ENCODE results near the gene KIF26B. TPM values are rescaled to one million over a fixed set of nuclear protein-coding genes. Genes with fewer than 3 reads are reported as not detected.

Gene KIF26B
- total and polyA plus RNA-seq, 8 donors: 0.27 to 4.5 (median 0.63) TPM

DNA sequence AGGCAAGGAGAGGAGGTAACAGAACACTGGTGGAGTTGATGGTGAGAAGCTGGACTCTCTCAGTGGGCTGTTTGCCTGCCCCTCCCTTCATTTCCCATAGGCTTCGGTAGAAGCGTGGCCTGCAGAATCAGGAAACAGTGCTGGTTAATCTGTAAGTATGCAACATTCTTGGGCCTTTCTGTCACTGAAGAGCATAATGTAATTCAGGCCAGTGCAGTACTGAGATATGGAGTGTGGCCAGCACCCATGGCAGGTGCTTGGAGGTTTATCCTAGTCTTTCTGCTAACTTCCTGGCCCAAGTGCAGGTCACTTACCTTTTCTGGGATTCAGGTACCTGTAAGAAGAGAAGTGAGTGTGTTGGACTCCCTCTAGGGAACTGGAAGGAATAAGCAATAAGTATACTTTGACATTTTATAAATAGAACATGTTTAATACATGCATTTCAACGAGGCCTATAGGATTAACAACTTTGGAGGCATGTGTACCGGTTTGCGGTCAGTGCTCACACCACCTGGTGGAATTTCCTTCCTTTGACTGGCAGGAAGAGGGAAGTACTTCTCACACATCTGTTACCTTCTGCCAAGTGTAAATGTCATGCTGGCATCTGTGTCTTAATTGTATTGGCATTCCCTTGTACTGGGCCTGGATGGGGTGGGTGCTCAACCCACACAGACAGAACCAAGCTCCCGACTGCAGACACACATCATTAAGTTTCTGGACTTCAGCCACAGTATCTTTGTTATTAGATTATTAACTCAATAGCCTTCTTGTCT lies 105.5 kb downstream of the KIF26B start:
- 50 to 53% methylated on average over 6 of the region's 6 CpGs for WGBS, 2 donors
- no peaks in the 10 kb centered on the region for H3K9me3 ChIP-seq
- H3K27ac ChIP-seq: peak overlapping the region in 3 of 4 donors; percentile 17 to 75 (median 50)
- no peak overlapping the region for H3K4me3 ChIP-seq
- peaks cover 0 to 13% (median 0%) of the 10 kb centered on the region in 4 donors for H3K27me3 ChIP-seq
- intact Hi-C loops (cut with DNase I): no loop called here
- FAIRE-seq (no peak), DNase-seq (peak in 3 of 6 donors; percentile 12 to 33 (median 22)), ATAC-seq (peak; percentile 38 to 51 (median 46))
- H3K36me3 ChIP-seq: no peaks in the 10 kb centered on the region
- peaks cover 0 to 16% (median 12%) of the 10 kb centered on the region in 3 donors for H3K4me1 ChIP-seq
- TF ChIP-seq, protein P1, sequence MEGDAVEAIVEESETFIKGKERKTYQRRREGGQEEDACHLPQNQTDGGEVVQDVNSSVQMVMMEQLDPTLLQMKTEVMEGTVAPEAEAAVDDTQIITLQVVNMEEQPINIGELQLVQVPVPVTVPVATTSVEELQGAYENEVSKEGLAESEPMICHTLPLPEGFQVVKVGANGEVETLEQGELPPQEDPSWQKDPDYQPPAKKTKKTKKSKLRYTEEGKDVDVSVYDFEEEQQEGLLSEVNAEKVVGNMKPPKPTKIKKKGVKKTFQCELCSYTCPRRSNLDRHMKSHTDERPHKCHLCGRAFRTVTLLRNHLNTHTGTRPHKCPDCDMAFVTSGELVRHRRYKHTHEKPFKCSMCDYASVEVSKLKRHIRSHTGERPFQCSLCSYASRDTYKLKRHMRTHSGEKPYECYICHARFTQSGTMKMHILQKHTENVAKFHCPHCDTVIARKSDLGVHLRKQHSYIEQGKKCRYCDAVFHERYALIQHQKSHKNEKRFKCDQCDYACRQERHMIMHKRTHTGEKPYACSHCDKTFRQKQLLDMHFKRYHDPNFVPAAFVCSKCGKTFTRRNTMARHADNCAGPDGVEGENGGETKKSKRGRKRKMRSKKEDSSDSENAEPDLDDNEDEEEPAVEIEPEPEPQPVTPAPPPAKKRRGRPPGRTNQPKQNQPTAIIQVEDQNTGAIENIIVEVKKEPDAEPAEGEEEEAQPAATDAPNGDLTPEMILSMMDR (IDR thresholded peaks at IDR 0.05): no peak

DNA sequence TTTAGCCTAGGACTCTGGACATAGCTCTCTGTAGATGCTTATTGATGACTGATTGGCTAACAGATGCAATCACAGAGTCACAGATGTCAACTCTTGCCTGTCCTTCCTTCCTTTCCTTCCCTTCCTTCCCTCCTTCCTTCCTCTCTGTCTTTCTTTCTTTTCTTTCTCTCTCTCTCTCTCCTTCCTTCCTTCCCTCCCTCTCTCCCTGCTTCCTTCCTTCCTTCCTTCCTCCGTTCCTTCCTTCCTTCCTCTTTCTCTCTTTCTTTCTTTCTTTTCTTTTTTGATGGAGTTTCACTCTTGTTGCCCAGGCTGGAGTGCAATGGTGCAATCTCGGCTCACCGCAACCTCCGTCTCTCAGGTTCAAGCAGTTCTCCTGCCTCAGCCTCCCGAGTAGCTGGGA lies 106.1 kb downstream of the KIF26B start:
- Histone ChIP-seq H3K27ac (no peak overlapping the region), H3K9me3 (no peaks in the 10 kb centered on the region), H3K36me3 (no peaks in the 10 kb centered on the region), H3K4me1 (peaks cover 0 to 16% (median 12%) of the 10 kb centered on the region in 3 donors), H3K4me3 (no peak overlapping the region), H3K27me3 (peaks cover 0 to 7% (median 0%) of the 10 kb centered on the region in 4 donors)
- TF ChIP-seq, protein P1 (IDR thresholded peaks at IDR 0.05): no peak
- no peak for DNase-seq
- no peak for FAIRE-seq
- 89 to 90% methylated on average over 5 of the region's 5 CpGs for WGBS, 2 donors
- no peak for ATAC-seq
- intact Hi-C loops (cut with DNase I): no loop called here

DNA sequence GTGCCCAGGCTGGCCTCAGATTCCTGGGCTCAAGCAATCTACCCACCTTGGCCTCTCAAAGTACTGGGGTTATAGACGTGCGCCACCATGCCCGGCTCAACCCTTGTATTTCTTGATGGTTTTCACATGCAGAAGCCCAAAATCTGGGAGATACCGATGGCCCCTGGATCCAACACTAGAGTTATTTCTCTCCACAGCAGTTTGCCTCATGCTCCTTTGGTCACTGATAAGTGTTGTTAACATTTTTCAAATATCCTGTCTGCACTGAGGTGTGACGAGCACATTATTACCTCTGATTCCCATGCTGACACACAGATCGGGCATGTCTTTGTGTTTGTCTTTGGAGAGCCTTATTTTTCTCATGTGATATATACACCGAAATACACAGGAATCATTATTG lies 107.0 kb downstream of the KIF26B start:
- DNase-seq (no peak), FAIRE-seq (no peak), ATAC-seq (no peak)
- 80 to 92% methylated on average over 7 of the region's 7 CpGs for WGBS, 2 donors
- TF ChIP-seq, protein P1 (IDR thresholded peaks at IDR 0.05): no peak
- H3K27me3 ChIP-seq: peaks cover 0 to 4% (median 0%) of the 10 kb centered on the region in 4 donors
- peaks cover 0 to 16% (median 12%) of the 10 kb centered on the region in 3 donors for H3K4me1 ChIP-seq
- H3K27ac ChIP-seq: no peak overlapping the region
- no peak overlapping the region for H3K4me3 ChIP-seq
- H3K9me3 ChIP-seq: no peaks in the 10 kb centered on the region
- no peaks in the 10 kb centered on the region for H3K36me3 ChIP-seq
- intact Hi-C loops (cut with DNase I): no loop called here

DNA sequence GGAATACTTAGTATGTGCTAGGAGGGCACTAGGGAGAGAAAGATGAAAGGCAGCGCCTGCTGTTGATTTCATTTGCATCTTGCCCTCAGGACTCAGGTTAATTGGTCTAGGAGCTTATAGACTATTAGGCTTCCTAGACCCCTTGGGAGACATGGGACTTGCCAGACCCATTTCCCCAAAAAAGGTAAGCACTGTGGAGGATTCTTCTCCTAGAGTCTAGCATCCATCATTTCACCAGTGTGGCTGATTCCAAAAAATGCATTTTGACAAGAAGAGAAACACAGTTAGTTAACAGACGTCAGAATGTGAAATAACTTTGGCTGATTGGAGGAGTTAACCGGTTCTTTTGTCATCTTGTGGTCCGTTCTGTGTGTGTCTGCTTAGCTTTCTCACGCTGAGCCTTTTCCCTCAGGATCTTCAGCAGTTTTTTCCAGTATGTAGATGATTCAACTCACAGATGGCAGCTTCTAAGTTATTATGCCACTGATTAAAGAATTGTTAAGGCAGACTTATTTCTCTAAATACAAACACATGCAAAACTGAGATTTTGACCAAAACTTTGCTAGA lies 108.8 kb downstream of the KIF26B start:
- Histone ChIP-seq H3K27me3 (peaks cover 0 to 4% (median 0%) of the 10 kb centered on the region in 4 donors), H3K9me3 (no peaks in the 10 kb centered on the region), H3K36me3 (no peaks in the 10 kb centered on the region), H3K4me1 (peaks cover 0 to 6% (median 4%) of the 10 kb centered on the region in 3 donors), H3K4me3 (no peak overlapping the region), H3K27ac (no peak overlapping the region)
- DNase-seq (no peak), FAIRE-seq (no peak), ATAC-seq (no peak)
- WGBS, 2 donors: 65 to 83% methylated on average over 5 of the region's 5 CpGs
- intact Hi-C loops (cut with DNase I): no loop called here
- TF ChIP-seq, protein P1 (IDR thresholded peaks at IDR 0.05): no peak

DNA sequence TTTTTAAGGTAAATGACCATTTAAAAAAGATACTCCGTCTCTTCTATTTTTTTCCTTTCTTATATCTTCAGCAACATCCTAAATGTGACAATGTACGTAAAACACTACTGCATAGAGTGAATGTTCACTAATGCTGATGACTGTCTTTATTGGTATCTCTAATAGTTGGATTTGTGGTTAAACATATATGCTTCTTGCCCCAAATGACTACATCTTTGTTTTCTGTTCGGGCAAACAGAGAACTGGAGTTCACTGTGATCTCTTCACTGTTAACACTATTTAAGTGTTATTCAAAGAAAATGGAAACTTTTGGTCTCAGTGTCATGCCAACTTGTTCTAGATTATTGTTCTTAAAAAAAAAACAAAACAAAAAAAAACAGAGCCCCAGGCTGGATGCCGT lies 109.4 kb downstream of the KIF26B start:
- intact Hi-C loops (cut with DNase I): no loop called here
- Histone ChIP-seq H3K9me3 (no peaks in the 10 kb centered on the region), H3K36me3 (no peaks in the 10 kb centered on the region), H3K4me1 (no peaks in the 10 kb centered on the region), H3K27ac (no peak overlapping the region), H3K27me3 (peaks cover 0 to 4% (median 0%) of the 10 kb centered on the region in 4 donors), H3K4me3 (no peak overlapping the region)
- FAIRE-seq: no peak
- no peak for ATAC-seq
- DNase-seq: no peak
- TF ChIP-seq, protein P1 (IDR thresholded peaks at IDR 0.05): no peak
- 72 to 77% methylated on average over 4 of the region's 4 CpGs for WGBS, 2 donors

Data from pancreas (tissue), 10 donors.